Inflammatory macrophage treated with lipopolysaccharide for 1 hour (primary cell): ENCODE measurements around the gene ZNF787.

ENCODE experiments used
- DNase-seq, 2 donors: peaks; one replicate each; pipeline ENCODE4 v3.0.0-alpha.2; 2020 to 2022

The ZNF787 gene

GRCh38 chr19:56085571-56086275 lies 35.4 kb downstream of the ZNF787 start:
- DNase-seq, result peak in 1 of 2 donors; percentile 49

- DNase-seq, result no peak
Observed at GRCh38 chr19:56084835-56085536, 36.1 kb downstream of the ZNF787 start.

- no peak for DNase-seq
Observed at GRCh38 chr19:56083668-56084067, 37.4 kb downstream of the ZNF787 start.

GRCh38 chr19:56080669-56081401 lies 40.3 kb downstream of the ZNF787 start:
- DNase-seq, result peak; percentile 76 to 88

- DNase-seq, result no peak
Observed at GRCh38 chr19:56079609-56080008, 41.5 kb downstream of the ZNF787 start.

- peak; percentile 32 to 81 for DNase-seq
Observed at GRCh38 chr19:56076498-56076897, 44.6 kb downstream of the ZNF787 start.

GRCh38 chr19:56071151-56071550 lies 49.9 kb downstream of the ZNF787 start:
- no peak for DNase-seq

- DNase-seq, result no peak
Observed at GRCh38 chr19:56069642-56070041, 51.5 kb downstream of the ZNF787 start.

- peak; percentile 16 to 65 for DNase-seq
Observed at GRCh38 chr19:56066152-56067023, 54.7 kb downstream of the ZNF787 start.

- no peak for DNase-seq
Observed at GRCh38 chr19:56053596-56053995, 67.5 kb downstream of the ZNF787 start.
